ENCODE measurements around the gene CERS3.

- TF ChIP-seq CTCF (conservative IDR thresholded peaks at IDR 0.05; ENCODE audit: low read depth, low read length) (no peak), EZH2 (IDR thresholded peaks at IDR 0.05; ENCODE audit: borderline replicate concordance, low read depth, low read length, poor library complexity, severe bottlenecking) (no peak)
Measured at GRCh38 chr15:100528833-100529428, at the start of gene CERS3.

Measured in A673 (cell line).